ENCODE results near the gene ZMYND8. TPM values are rescaled to one million over a fixed set of nuclear protein-coding genes. Genes with fewer than 3 reads are reported as not detected.
"Not testable (repeated sequence)": the region's sequence is repeated elsewhere in the genome, so short reads cannot be mapped to it uniquely, and the experiment has no call there.

Gene ZMYND8
- total RNA-seq, 3 donors from 2014 or later, result 62.1 to 64.9 (median 62.1) TPM

- DNase-seq (no peak), ATAC-seq (no peak)
- H3K4me3 ChIP-seq, result no peak overlapping the region
- H3K4me1 ChIP-seq (ENCODE audit: low read depth), result no peaks in the 10 kb centered on the region
- H3K9me3 ChIP-seq, result no peaks in the 10 kb centered on the region
- intact Hi-C loops (cut with DNase I, micrococcal nuclease), result no loop called here
- TF ChIP-seq, protein P1, sequence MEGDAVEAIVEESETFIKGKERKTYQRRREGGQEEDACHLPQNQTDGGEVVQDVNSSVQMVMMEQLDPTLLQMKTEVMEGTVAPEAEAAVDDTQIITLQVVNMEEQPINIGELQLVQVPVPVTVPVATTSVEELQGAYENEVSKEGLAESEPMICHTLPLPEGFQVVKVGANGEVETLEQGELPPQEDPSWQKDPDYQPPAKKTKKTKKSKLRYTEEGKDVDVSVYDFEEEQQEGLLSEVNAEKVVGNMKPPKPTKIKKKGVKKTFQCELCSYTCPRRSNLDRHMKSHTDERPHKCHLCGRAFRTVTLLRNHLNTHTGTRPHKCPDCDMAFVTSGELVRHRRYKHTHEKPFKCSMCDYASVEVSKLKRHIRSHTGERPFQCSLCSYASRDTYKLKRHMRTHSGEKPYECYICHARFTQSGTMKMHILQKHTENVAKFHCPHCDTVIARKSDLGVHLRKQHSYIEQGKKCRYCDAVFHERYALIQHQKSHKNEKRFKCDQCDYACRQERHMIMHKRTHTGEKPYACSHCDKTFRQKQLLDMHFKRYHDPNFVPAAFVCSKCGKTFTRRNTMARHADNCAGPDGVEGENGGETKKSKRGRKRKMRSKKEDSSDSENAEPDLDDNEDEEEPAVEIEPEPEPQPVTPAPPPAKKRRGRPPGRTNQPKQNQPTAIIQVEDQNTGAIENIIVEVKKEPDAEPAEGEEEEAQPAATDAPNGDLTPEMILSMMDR (IDR thresholded peaks at IDR 0.05), result no peak
- no peaks in the 10 kb centered on the region for H3K36me3 ChIP-seq (ENCODE audit: low read depth)
Measured at GRCh38 chr20:47265214-47265613, 91.3 kb downstream of the ZMYND8 start.

DNA sequence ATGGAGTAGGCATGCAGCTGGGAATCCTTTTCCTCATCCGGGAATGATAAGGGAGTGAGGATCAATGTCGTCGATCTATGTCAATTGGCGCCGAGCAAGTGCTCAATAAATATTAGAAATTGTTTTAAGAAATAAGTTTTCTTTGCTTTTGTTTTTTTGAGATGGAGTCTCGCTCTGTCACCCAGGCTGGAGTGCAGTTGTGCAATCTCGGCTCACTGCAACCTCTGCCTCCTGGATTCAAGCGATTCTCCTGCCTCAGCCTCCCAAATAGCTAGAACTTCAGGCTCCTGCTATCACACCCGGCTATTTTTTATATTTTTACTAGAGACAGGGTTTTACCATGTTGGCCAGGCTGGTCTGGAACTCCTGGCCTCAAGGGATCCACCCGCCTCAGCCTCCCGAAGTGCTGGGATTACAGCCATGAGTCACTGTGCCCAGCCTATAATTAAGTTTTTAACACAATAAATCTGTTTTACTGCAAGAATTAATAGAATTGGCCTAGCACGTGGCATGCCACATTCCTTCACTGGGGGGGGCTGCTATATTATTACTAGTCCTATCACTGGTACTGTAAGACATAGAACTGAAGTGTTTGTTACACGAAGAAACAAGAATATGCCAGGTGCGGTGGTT lies 92.2 kb downstream of the ZMYND8 start:
- H3K36me3 ChIP-seq (ENCODE audit: low read depth); H3K4me1 ChIP-seq (ENCODE audit: low read depth); H3K4me3 ChIP-seq; ATAC-seq; H3K9me3 ChIP-seq; DNase-seq; intact Hi-C loops (cut with DNase I, micrococcal nuclease): not testable (repeated sequence)

DNA sequence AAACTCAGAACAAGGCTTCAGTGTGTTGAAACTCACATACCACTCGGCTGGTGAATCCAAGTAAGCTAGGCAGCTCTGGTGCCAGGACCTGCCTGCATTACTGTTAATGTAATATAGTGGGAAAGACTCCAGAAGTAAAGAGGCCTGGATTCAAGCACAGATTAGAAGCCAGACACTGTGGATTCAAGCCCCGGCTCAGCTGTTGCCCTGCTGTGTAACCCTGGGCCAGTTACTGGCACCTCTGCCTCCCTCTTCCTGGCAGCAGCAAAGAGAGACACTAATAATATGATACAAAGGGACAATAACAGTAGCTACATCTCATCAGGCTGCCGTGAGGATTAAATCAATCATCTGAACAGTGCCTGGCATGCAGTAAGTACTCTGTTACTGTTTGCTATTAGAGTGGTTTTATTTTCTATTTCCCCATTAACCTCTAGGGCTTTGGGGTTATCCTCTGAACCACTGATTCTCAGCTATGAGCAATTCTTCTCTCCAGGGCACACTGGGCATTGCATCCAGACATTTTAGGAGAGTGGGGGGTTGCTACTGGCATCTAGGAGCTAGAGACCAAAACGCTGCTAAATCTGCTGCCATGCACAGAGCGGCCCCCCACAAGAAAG lies 92.9 kb downstream of the ZMYND8 start:
- DNase-seq, result no peak
- ATAC-seq, result no peak
- Histone ChIP-seq H3K4me1 (ENCODE audit: low read depth) (no peaks in the 10 kb centered on the region), H3K4me3 (no peak overlapping the region), H3K9me3 (no peaks in the 10 kb centered on the region), H3K36me3 (ENCODE audit: low read depth) (no peaks in the 10 kb centered on the region)
- intact Hi-C loops (cut with DNase I, micrococcal nuclease), result no loop called here
- TF ChIP-seq, protein P1 (IDR thresholded peaks at IDR 0.05), result no peak

DNA sequence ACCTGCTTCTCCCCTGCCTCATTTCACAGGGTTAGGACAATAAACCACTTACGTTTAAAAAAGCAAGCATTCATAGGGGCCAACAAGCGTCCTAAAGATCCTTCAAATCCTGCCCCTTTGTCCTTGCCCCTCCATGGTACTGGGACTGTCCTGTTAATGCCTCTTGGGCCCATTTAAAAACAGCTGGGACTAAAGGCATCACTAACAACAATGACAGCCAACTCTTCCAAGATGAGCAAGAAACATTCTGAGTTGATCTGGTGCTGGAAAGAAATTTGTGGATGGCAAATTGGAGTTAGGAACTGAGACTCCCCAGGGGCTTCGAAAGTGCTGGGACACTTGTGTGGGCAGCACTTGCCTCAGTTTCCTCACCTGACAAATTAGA lies 93.4 kb downstream of the ZMYND8 start:
- ATAC-seq (no peak), DNase-seq (no peak)
- Histone ChIP-seq H3K4me3 (no peak overlapping the region), H3K36me3 (ENCODE audit: low read depth) (no peaks in the 10 kb centered on the region), H3K4me1 (ENCODE audit: low read depth) (no peaks in the 10 kb centered on the region), H3K9me3 (no peaks in the 10 kb centered on the region)
- intact Hi-C loops (cut with DNase I, micrococcal nuclease), result no loop called here
- TF ChIP-seq, protein P1 (IDR thresholded peaks at IDR 0.05), result no peak

GRCh38 chr20:47262365-47263013 lies 94.0 kb downstream of the ZMYND8 start:
- intact Hi-C loops (cut with DNase I, micrococcal nuclease), result no loop called here
- no peaks in the 10 kb centered on the region for H3K36me3 ChIP-seq (ENCODE audit: low read depth)
- ATAC-seq, result peak; percentile 50
- TF ChIP-seq, protein P1 (IDR thresholded peaks at IDR 0.05), result no peak
- no peaks in the 10 kb centered on the region for H3K9me3 ChIP-seq
- no peak overlapping the region for H3K4me3 ChIP-seq
- no peak for DNase-seq
- H3K4me1 ChIP-seq (ENCODE audit: low read depth), result no peaks in the 10 kb centered on the region

DNA sequence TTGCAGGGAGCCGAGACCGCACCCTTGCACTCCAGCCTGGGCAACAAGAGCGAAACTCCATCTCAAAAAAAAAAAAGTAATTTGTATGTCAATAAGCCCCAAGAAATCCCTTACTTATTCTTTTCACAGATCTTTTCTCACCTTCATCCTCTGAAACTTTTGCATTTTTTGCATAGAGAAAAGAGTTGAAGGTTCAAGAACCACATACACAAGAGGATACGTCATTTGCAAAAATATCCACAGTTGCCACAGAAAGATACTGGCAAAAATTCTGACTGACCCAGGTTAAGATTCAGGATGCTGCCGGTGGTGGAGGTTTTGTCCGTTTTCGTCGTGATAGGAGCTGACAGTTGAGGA lies 94.5 kb downstream of the ZMYND8 start:
- intact Hi-C loops (cut with DNase I, micrococcal nuclease), result no loop called here
- no peaks in the 10 kb centered on the region for H3K9me3 ChIP-seq
- no peak overlapping the region for H3K4me3 ChIP-seq
- no peaks in the 10 kb centered on the region for H3K36me3 ChIP-seq (ENCODE audit: low read depth)
- ATAC-seq, result no peak
- H3K4me1 ChIP-seq (ENCODE audit: low read depth), result no peaks in the 10 kb centered on the region
- TF ChIP-seq, protein P1 (IDR thresholded peaks at IDR 0.05), result no peak
- no peak for DNase-seq

- DNase-seq; H3K9me3 ChIP-seq; intact Hi-C loops (cut with DNase I, micrococcal nuclease); ATAC-seq; H3K4me3 ChIP-seq; H3K36me3 ChIP-seq (ENCODE audit: low read depth); H3K4me1 ChIP-seq (ENCODE audit: low read depth): not testable (repeated sequence)
Measured at GRCh38 chr20:47261161-47261774, 95.2 kb downstream of the ZMYND8 start.

DNA sequence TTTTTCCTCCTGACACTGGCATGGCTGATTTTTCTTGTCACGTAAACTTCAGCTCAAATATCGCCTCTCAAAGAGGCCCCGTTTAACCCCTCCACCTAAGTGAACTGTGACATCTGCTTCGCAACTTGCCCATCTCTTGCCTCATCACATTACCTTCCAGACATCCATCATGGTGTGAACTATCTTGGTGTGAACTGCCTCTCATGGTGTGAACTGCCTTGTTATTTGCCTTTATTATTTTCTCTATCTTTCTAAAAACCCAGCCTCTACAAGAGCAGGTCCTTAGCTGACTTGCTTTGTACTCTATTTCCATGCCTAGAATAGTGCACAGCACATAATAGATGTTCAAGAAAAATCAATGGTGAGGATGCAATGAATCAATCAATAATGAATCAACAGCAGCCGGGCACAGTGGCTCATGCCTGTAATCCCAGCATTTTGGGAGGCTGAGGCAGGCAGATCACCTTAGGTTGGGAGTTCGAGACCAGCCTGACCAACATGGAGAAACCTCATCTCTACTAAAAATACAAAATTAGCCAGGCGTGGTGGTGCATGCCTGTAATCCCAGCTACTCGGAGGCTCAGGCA lies 95.9 kb downstream of the ZMYND8 start:
- H3K4me3 ChIP-seq; H3K36me3 ChIP-seq (ENCODE audit: low read depth); DNase-seq; intact Hi-C loops (cut with DNase I, micrococcal nuclease); H3K9me3 ChIP-seq; ATAC-seq; H3K4me1 ChIP-seq (ENCODE audit: low read depth): not testable (repeated sequence)
